Breast epithelium (tissue), 4 donors: ENCODE results near the gene DIP2B. TPM values are rescaled to one million over a fixed set of nuclear protein-coding genes. Genes with fewer than 3 reads are reported as not detected.

Experiments used
- DNase-seq, 2 donors: peaks; one replicate each; pipeline ENCODE4 v3.0.0-alpha.2; 2019; ENCODE audit warnings: low spot score in 2 of 2
- H3K27ac ChIP-seq, 2 donors: fragments of 200-600 bp; sonication (generic) in 1 of 2; one replicate each; pipeline ENCODE4 v1.5.1; 2016 to 2019; ENCODE audit warnings: mild to moderate bottlenecking in 1 of 2
- H3K27me3 ChIP-seq, 2 donors: fragments of 200-600 bp; sonication (generic) in 1 of 2; one replicate each; pipeline versions ENCODE4 v1.5.1 to v1.6.0; 2017 to 2019; ENCODE audit warnings: control low read depth in 1 of 2, mild to moderate bottlenecking in 1 of 2
- H3K36me3 ChIP-seq: fragments of 200-600 bp; one replicate; pipeline ENCODE4 v1.5.1; 2019
- H3K4me1 ChIP-seq, 2 donors: fragments of 200-600 bp; sonication (generic); one replicate each; pipeline ENCODE4 v1.5.1; 2016 to 2019; ENCODE audit warnings: control low read depth in 1 of 2
- H3K4me3 ChIP-seq, 3 donors: fragments of 200-600 bp; sonication (generic); 1 replicate in 2 of 3; 2 replicates in 1 of 3; pipeline ENCODE4 v1.5.1; 2016 to 2019; ENCODE audit warnings: mild to moderate bottlenecking in 3 of 3, moderate library complexity in 2 of 3
- H3K9me3 ChIP-seq, 2 donors: fragments of 200-600 bp; sonication (generic) in 1 of 2; one replicate each; pipeline ENCODE4 v1.5.1; 2016 to 2019; ENCODE audit warnings: control low read depth in 1 of 2
- POLR2A ChIP-seq: fragments of 450-650 bp; IDR thresholded peaks from one replicate; pipeline ENCODE4 v1.6.1; 2016; ENCODE audit warnings: antibody characterized with exemption, mild to moderate bottlenecking, moderate library complexity
- POLR2AphosphoS5 ChIP-seq, 3 donors: sonication (generic); formaldehyde crosslinking; IDR thresholded peaks; one replicate each; pipeline ENCODE4 v1.6.1; 2017; ENCODE audit warnings: antibody characterized with exemption in 3 of 3
- intact Hi-C: fragments of 100-400 bp; cut with DNase I; formaldehyde crosslinking; loops from one replicate; pipeline ENCODE4 v1.15.1; 2023; ENCODE audit warnings: low total_unique reads
- total RNA-seq, 3 donors: library from RNA; depleted of rRNA; stranded (reverse); fragments of >200 nt; gene quantifications; one replicate each; pipeline ENCODE4 v1.1.0, GENCODE V29; 2016
- TF ChIP-seq, protein P1 (sequence below), 3 donors: fragments of 450-650 bp; IDR thresholded peaks; one replicate each; pipeline ENCODE4 v1.5.1; 2016 to 2017; ENCODE audit warnings: antibody characterized with exemption in 3 of 3, mild to moderate bottlenecking in 3 of 3, moderate library complexity in 3 of 3

DIP2B gene
- total RNA-seq, 3 donors from 2014 or later: 26.6 to 44.8 (median 33.4) TPM

DNA sequence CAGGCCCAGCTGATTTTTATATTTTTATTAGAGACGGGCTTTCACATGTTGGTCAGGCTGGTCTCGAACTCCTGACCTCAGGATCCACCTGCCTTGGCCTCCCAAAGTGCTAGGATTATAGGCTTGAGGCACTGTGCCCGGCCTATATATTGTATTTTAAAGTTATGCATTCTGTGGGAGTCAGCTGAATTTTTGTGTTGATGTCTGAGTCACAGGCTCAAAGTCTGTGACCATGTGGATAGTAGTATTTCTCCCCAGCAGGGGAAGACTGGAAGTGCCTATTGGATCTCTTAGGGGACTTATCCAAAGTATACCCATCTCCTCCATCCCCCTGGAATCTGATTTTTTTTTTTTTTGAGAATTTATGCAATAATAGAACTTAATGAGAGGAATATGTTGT lies 215.3 kb downstream of the DIP2B start:
- intact Hi-C loops: no loop called here
- no peak overlapping the region for H3K27ac ChIP-seq
- TF ChIP-seq POLR2A: no peak
- TF ChIP-seq POLR2AphosphoS5 (IDR thresholded peaks at IDR 0.05): no peak
- TF ChIP-seq, protein P1, sequence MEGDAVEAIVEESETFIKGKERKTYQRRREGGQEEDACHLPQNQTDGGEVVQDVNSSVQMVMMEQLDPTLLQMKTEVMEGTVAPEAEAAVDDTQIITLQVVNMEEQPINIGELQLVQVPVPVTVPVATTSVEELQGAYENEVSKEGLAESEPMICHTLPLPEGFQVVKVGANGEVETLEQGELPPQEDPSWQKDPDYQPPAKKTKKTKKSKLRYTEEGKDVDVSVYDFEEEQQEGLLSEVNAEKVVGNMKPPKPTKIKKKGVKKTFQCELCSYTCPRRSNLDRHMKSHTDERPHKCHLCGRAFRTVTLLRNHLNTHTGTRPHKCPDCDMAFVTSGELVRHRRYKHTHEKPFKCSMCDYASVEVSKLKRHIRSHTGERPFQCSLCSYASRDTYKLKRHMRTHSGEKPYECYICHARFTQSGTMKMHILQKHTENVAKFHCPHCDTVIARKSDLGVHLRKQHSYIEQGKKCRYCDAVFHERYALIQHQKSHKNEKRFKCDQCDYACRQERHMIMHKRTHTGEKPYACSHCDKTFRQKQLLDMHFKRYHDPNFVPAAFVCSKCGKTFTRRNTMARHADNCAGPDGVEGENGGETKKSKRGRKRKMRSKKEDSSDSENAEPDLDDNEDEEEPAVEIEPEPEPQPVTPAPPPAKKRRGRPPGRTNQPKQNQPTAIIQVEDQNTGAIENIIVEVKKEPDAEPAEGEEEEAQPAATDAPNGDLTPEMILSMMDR (IDR thresholded peaks at IDR 0.05): no peak
- H3K4me1 ChIP-seq: peaks cover 0 to 6% of the 10 kb centered on the region in 2 donors
- DNase-seq: no peak
- no peaks in the 10 kb centered on the region for H3K27me3 ChIP-seq
- H3K36me3 ChIP-seq: no peaks in the 10 kb centered on the region
- no peak overlapping the region for H3K4me3 ChIP-seq
- no peaks in the 10 kb centered on the region for H3K9me3 ChIP-seq

DNA sequence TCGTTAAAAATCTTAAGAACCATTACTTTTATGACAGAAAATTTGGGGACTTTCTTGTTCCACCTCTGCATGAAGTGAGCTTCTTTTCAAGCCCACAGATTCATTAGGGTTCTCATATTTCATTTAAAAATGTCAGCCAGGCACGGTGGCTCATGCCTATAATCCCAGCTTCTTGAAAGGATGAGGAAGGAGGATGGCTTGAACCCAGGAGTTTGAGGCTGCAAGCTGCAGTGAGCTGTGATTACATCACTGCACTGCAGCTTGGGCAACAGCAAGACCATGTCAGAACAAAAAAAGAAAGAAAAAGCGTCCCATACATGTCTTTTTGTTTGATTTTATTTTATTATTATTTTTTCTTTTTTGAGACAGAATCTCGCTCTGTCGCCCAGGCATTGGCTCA lies 215.7 kb downstream of the DIP2B start:
- TF ChIP-seq POLR2AphosphoS5 (IDR thresholded peaks at IDR 0.05): no peak
- TF ChIP-seq, protein P1 (IDR thresholded peaks at IDR 0.05): no peak
- no peak for TF ChIP-seq POLR2A
- H3K27ac ChIP-seq: no peak overlapping the region
- H3K9me3 ChIP-seq: no peaks in the 10 kb centered on the region
- DNase-seq: no peak
- intact Hi-C loops: no loop called here
- H3K4me1 ChIP-seq: peaks cover 0 to 2% of the 10 kb centered on the region in 2 donors
- no peak overlapping the region for H3K4me3 ChIP-seq
- no peaks in the 10 kb centered on the region for H3K27me3 ChIP-seq
- no peaks in the 10 kb centered on the region for H3K36me3 ChIP-seq

DNA sequence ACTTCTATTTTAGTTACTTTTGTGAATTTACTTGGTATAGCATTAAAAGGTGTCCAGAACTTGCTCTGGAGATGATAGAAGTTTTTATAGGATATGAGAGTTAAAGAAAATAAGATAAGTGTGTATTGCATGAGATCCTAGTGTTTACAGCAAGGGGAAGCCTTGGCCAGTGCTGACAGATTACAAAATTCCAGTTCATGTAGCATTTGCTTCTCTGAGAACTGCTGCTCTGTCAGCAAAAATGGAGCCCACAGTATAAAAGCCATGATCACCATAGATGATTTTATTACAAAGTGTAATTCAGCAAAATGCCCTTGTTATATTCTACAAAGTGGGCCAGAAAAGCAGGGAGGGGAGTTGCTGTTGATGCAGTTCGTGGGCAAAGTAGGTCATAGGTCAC lies 219.1 kb downstream of the DIP2B start:
- Histone ChIP-seq H3K4me1 (no peaks in the 10 kb centered on the region), H3K36me3 (no peaks in the 10 kb centered on the region), H3K4me3 (no peak overlapping the region), H3K27ac (no peak overlapping the region), H3K27me3 (no peaks in the 10 kb centered on the region), H3K9me3 (no peaks in the 10 kb centered on the region)
- DNase-seq: no peak
- TF ChIP-seq POLR2A: no peak
- TF ChIP-seq, protein P1 (IDR thresholded peaks at IDR 0.05): no peak
- no peak for TF ChIP-seq POLR2AphosphoS5 (IDR thresholded peaks at IDR 0.05)
- intact Hi-C loops: no loop called here

DNA sequence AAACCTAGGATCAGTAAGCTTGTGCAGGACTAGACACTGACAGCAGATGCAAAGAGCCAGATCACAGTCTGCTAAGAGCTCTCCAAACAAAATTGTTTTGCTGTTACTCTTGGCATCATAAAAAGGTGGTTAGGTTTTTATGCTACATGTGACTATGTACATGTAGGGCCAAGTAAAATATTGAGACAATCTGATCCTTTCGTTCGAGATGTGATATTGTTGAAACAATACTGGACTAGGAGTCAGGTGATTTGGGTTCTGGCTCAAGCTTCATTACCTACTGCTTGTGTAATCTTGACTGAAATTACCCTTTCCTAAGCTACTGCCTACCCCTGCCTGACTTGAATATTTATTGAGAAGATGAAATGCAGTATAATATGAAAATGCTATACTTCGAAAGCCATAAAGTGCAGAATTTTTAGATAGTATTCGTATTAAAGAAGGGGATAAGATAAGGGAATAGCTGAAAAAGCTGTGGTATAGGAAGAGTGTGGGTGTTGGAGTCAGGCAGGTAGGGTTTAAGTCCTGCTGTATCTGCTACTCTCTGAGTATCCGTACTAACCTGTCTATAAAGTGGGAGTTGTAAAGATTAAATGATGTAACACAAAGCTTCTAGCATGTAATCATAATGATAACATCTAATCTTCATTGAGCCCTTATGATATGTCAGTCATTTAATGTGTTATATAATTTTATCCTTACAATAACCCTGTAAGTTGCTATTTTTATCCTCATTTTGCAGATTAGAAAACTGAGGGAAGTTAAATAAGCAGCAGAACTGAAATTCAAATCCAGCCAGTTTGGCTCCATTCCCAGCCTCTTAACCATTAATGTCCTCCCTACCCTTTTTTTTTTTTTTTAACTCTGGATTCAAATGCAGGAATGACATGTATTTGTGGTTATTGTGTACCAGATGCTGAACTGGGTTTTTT lies 220.5 kb downstream of the DIP2B start:
- DNase-seq: no peak
- H3K36me3 ChIP-seq: no peaks in the 10 kb centered on the region
- intact Hi-C loops: no loop called here
- H3K27me3 ChIP-seq: no peaks in the 10 kb centered on the region
- H3K4me3 ChIP-seq: no peak overlapping the region
- H3K9me3 ChIP-seq: no peaks in the 10 kb centered on the region
- no peak overlapping the region for H3K27ac ChIP-seq
- no peaks in the 10 kb centered on the region for H3K4me1 ChIP-seq
- TF ChIP-seq POLR2A (no peak), POLR2AphosphoS5 (IDR thresholded peaks at IDR 0.05) (no peak)
- TF ChIP-seq, protein P1 (IDR thresholded peaks at IDR 0.05): no peak

DNA sequence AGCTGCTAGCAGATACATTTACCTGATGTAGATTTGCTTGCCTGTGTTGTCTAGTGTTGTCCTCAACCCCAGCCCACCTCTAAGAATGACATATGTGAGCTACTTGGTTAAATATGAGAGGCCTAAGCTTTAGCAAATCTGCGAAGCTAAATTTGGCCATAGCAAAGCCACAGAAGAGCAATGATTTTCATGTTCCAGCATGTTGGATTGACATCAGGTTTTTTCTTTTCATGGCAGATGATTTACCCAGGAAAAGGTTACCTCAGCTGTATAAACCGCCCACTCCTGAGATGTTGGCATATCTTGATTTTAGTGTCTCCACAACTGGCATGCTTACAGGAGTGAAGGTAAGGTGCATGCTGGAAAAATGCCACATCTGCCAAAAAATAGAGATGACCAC lies 222.7 kb downstream of the DIP2B start:
- no peaks in the 10 kb centered on the region for H3K4me1 ChIP-seq
- no peak for DNase-seq
- no peak overlapping the region for H3K4me3 ChIP-seq
- TF ChIP-seq, protein P1 (IDR thresholded peaks at IDR 0.05): no peak
- no peak for TF ChIP-seq POLR2A
- no peak for TF ChIP-seq POLR2AphosphoS5 (IDR thresholded peaks at IDR 0.05)
- no peaks in the 10 kb centered on the region for H3K27me3 ChIP-seq
- H3K27ac ChIP-seq: no peak overlapping the region
- H3K9me3 ChIP-seq: no peaks in the 10 kb centered on the region
- intact Hi-C loops: no loop called here
- no peaks in the 10 kb centered on the region for H3K36me3 ChIP-seq
